OCI-LY7 (cell line): ENCODE data around the gene APRT. TPM values are rescaled to one million over a fixed set of nuclear protein-coding genes. Genes with fewer than 3 reads are reported as not detected.

ENCODE experiments used
- BruUV-seq: library from RNA; stranded (reverse); fragments of 400-500 nt; replicated peaks from 2 replicates; lab custom pipeline; 2021; lab: Mats Ljungman, UMichigan
- CTCF ChIA-PET: fragments of 300-600 bp; sonication (Branson Sonifier 250); formaldehyde crosslinking; loops from one replicate; lab custom pipeline; 2022; ENCODE audit warnings: antibody characterized with exemption; ENCODE audit not compliant: unreplicated experiment; lab: Charles Lee
- POLR2A ChIA-PET: fragments of 300-600 bp; sonication (Branson Sonifier 250); formaldehyde crosslinking; loops from one replicate; lab custom pipeline; 2022; ENCODE audit warnings: antibody characterized with exemption; lab: Charles Lee
- DNase-seq: peaks from one replicate; pipeline ENCODE4 v3.0.0-alpha.2; 2015; ENCODE audit warnings: low spot score
- H2AFZ ChIP-seq: fragments of 200-600 bp; sonication (generic), shearing (Covaris generic); 2 replicates; pipeline ENCODE4 v1.6.1; 2014; ENCODE audit warnings: mild to moderate bottlenecking, antibody characterized with exemption, low read length, moderate library complexity
- H3K27ac ChIP-seq: fragments of 200-600 bp; sonication (generic); 2 replicates; pipeline ENCODE4 v1.5.1; 2014; ENCODE audit warnings: mixed run types, low read depth, mild to moderate bottlenecking, moderate library complexity, low read length, inconsistent platforms; ENCODE audit not compliant: poor library complexity, severe bottlenecking
- H3K36me3 ChIP-seq: fragments of 200-600 bp; sonication (generic); 2 replicates; pipeline ENCODE4 v1.6.1; 2014; ENCODE audit warnings: mild to moderate bottlenecking, antibody characterized with exemption, low read length, moderate library complexity, mixed read lengths; ENCODE audit not compliant: insufficient read depth
- H3K4me1 ChIP-seq: fragments of 200-600 bp; sonication (generic); 2 replicates; pipeline ENCODE4 v1.5.1; 2014; ENCODE audit warnings: mild to moderate bottlenecking, low read length; ENCODE audit not compliant: insufficient read depth, poor library complexity, severe bottlenecking
- H3K4me2 ChIP-seq: fragments of 200-600 bp; sonication (generic); 2 replicates; pipeline ENCODE4 v1.6.1; 2014; ENCODE audit warnings: mild to moderate bottlenecking, low read length
- H3K4me3 ChIP-seq: fragments of 200-600 bp; sonication (generic); 2 replicates; pipeline ENCODE4 v1.5.1; 2014; ENCODE audit warnings: mild to moderate bottlenecking, low read depth, low read length; ENCODE audit not compliant: poor library complexity, severe bottlenecking
- H3K79me2 ChIP-seq: fragments of 200-600 bp; sonication (generic); 2 replicates; pipeline ENCODE4 v1.6.1; 2016; ENCODE audit warnings: low read depth, mild to moderate bottlenecking, low read length, moderate library complexity, mixed read lengths; ENCODE audit not compliant: insufficient read depth
- H3K9me2 ChIP-seq: fragments of 200-600 bp; sonication (generic); 2 replicates; pipeline ENCODE4 v1.6.1; 2016; ENCODE audit warnings: mild to moderate bottlenecking, low read length, mixed read lengths; ENCODE audit not compliant: insufficient read depth
- H3K9me3 ChIP-seq: fragments of 200-600 bp; sonication (generic); 2 replicates; pipeline ENCODE4 v1.6.1; 2014; ENCODE audit warnings: mild to moderate bottlenecking, mixed run types, low read length, mixed read lengths
- H4K20me1 ChIP-seq: fragments of 200-600 bp; sonication (generic); 2 replicates; pipeline ENCODE4 v1.6.1; 2014; ENCODE audit warnings: mild to moderate bottlenecking, antibody characterized with exemption, low read length, moderate library complexity, mixed read lengths; ENCODE audit not compliant: insufficient read depth
- CTCF ChIP-seq: fragments of 200-600 bp; sonication (generic); conservative IDR thresholded peaks from 2 replicates; pipeline ENCODE4 v1.5.1; 2014; ENCODE audit warnings: mild to moderate bottlenecking, antibody characterized with exemption, low read length, moderate library complexity, mixed read lengths
- EZH2phosphoT487 ChIP-seq: fragments of 200-600 bp; sonication (generic); IDR thresholded peaks from 2 replicates; pipeline ENCODE4 v1.6.1; 2018; ENCODE audit warnings: low read depth, borderline replicate concordance, mild to moderate bottlenecking, mixed run types, antibody characterized with exemption, low read length, moderate library complexity, mixed read lengths
- intact Hi-C: fragments of 100-400 bp; cut with micrococcal nuclease; formaldehyde crosslinking; loops from one replicate; pipeline ENCODE4 v1.10.0; 2022; ENCODE audit not compliant: unreplicated experiment
- total RNA-seq, 2 experiments: library from RNA; depleted of rRNA in 1 of 2; stranded (reverse); fragments of >200 nt in 1 of 2; shearing (Covaris generic) in 1 of 2; gene quantifications; 2 replicates each; pipeline ENCODE4 v1.2.3, GENCODE V29; 2014 to 2022

The APRT gene
- total RNA-seq, 2 experiments from 2014 or later, result 151 to 216 TPM

GRCh38 chr16:88770461-88771293, 41.1 kb downstream of the APRT start:
- no peak for TF ChIP-seq CTCF
- TF ChIP-seq EZH2phosphoT487, result no peak
- DNase-seq, result no peak

DNA sequence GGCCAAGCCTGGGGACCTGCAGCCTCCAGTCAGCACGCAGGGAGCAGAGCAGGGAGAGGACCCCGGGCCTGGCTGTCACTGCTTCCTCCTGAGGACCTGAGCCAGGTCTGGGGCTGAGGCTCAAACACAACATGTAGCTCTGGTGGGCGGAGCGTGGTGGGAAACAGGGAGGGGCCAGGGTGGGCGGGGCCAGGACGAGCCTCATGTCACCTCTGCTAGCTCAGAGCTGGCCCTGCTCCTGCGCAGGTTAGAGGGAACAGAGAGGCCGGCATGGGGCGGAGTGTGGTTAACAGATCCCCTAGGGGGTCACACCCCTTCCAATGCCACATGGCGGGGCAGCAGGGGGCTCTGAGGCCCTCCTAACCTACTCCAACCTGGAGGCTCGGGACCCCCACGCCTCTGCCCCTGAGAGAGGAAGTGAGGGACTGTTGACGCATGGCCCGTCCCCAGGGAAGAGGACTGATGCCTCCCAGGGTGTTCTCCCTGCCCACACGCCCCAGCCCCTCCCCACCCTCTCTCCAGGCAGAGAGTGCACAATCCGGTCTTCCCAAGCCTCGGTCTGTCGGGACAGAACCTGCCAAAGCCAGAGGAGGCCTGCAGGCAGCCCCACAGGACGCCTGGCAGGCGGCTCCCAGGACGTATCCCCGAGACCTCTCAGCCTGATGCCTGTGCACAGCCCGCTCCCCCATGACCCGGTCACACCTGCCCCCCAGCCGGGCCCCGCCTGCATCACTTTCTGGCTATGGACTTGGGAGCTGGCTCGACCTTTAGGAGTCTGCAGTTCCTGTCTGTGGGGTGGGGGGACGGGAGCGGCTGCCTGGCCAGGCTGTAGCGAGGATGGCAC, 41.9 kb downstream of the APRT start:
- TF ChIP-seq CTCF (no peak), EZH2phosphoT487 (no peak)
- Histone ChIP-seq H3K4me1 (peaks cover 28% of the 10 kb centered on the region), H3K9me3 (no peaks in the 10 kb centered on the region), H3K79me2 (no peaks in the 10 kb centered on the region), H2AFZ (no peak overlapping the region), H3K4me2 (peak overlapping the region; percentile 16; the same call in 1 of the 2 replicates), H3K4me3 (no peak overlapping the region), H3K9me2 (no peaks in the 10 kb centered on the region), H4K20me1 (0 out of 2 replicates have a peak, but pooled peaks cover 9% of the 10 kb centered on the region), H3K36me3 (peaks cover 6% of the 10 kb centered on the region; the same call in 1 of the 2 replicates), H3K27ac (no peak overlapping the region)
- peak; percentile 75 for DNase-seq
- ChIA-PET POLR2A (no interaction called here), CTCF (interaction anchor here (0.6 kb wide), 1 partner anchor 12 kb away, joined by 3 read pairs; no protein-coding TSS in a partner anchor)
- no TSS peak for BruUV-seq
- intact Hi-C loops, result no loop called here

More at GRCh38 chr16:88770461-88771293, 41.1 kb downstream of the APRT start:
- H3K4me2 ChIP-seq, result no peak overlapping the region
- CTCF ChIA-PET, result no interaction called here
- H4K20me1 ChIP-seq, result 0 out of 2 replicates have a peak, but pooled peaks cover 9% of the 10 kb centered on the region
- intact Hi-C loops, result no loop called here
- H3K9me3 ChIP-seq, result no peaks in the 10 kb centered on the region
- H3K4me1 ChIP-seq, result peaks cover 28% of the 10 kb centered on the region
- peaks cover 6% of the 10 kb centered on the region; the same call in 1 of the 2 replicates for H3K36me3 ChIP-seq
- BruUV-seq, result no TSS peak
- no peaks in the 10 kb centered on the region for H3K9me2 ChIP-seq
- H3K27ac ChIP-seq, result no peak overlapping the region
- no peak overlapping the region for H2AFZ ChIP-seq
- no peaks in the 10 kb centered on the region for H3K79me2 ChIP-seq
- POLR2A ChIA-PET, result no interaction called here
- H3K4me3 ChIP-seq, result no peak overlapping the region
